Endothelial cell of umbilical vein (primary cell): ENCODE results near the gene AHRR. TPM values are rescaled to one million over a fixed set of nuclear protein-coding genes. Genes with fewer than 3 reads are reported as not detected.

Experiments
- BruUV-seq: library from RNA; stranded (reverse); fragments of 400-500 nt; replicated peaks from 2 replicates; lab custom pipeline; 2021; lab: Mats Ljungman, UMichigan
- CTCF ChIA-PET: fragments of 300-600, 350-600 bp; sonication (Branson Sonifier 250); formaldehyde crosslinking; loops from one replicate; lab custom pipeline; 2021; ENCODE audit warnings: antibody characterized with exemption, inconsistent platforms; lab: Charles Lee
- POLR2A ChIA-PET: fragments of 300-600, 350-600 bp; sonication (Branson Sonifier 250); formaldehyde crosslinking; loops from one replicate; lab custom pipeline; 2021; ENCODE audit warnings: antibody characterized with exemption, inconsistent platforms; lab: Charles Lee
- DNase-seq: peaks from one replicate; pipeline ENCODE4 v3.0.0-alpha.2; 2011; ENCODE audit warnings: low read depth, low spot score
- FAIRE-seq: peaks from 2 replicates; lab custom pipeline; 2011; peaks lifted over from hg19 to GRCh38; lab: Jason Lieb, UNC
- H2AFZ ChIP-seq: 2 replicates; pipeline ENCODE4 v1.6.0; 2012; ENCODE audit warnings: low read depth, low read length, control low read depth, inconsistent platforms
- H3K27ac ChIP-seq: 2 replicates; pipeline ENCODE4 v1.5.1; 2011; ENCODE audit warnings: low read depth, mild to moderate bottlenecking, control low read depth, low read length, moderate library complexity; ENCODE audit not compliant: insufficient read depth
- H3K27me3 ChIP-seq, 2 experiments: 2 replicates each; pipeline versions ENCODE4 v1.6.0 to v1.6.1; 2011; ENCODE audit warnings: low read length in 2 of 2, mixed read lengths in 1 of 2; ENCODE audit not compliant: control insufficient read depth in 2 of 2, insufficient read depth in 2 of 2
- H3K36me3 ChIP-seq, 2 experiments: 2 replicates in 1 of 2; 3 replicates in 1 of 2; pipeline ENCODE4 v1.5.1; 2011; ENCODE audit warnings: low read length in 2 of 2, mild to moderate bottlenecking in 1 of 2, moderate library complexity in 1 of 2; ENCODE audit not compliant: control insufficient read depth in 2 of 2, insufficient read depth in 2 of 2; ENCODE audit errors: extremely low read depth in 1 of 2
- H3K4me1 ChIP-seq: 3 replicates; pipeline ENCODE4 v1.5.1; 2011; ENCODE audit warnings: mild to moderate bottlenecking, low read length; ENCODE audit not compliant: control insufficient read depth, insufficient read depth; ENCODE audit errors: extremely low read depth
- H3K4me2 ChIP-seq: 2 replicates; pipeline ENCODE4 v1.6.1; 2011; ENCODE audit warnings: low read length, control low read depth, mixed read lengths; ENCODE audit not compliant: insufficient read depth
- H3K4me3 ChIP-seq, 3 experiments: fragments of 200-600 bp in 1 of 3; sonication (generic), shearing (Covaris generic) in 1 of 3; replicated peaks in 1 of 3; 2 replicates each; pipeline ENCODE4 v1.5.1; 2011 to 2016; ENCODE audit warnings: control low read depth in 3 of 3, low read length in 3 of 3, mild to moderate bottlenecking in 2 of 3, inconsistent platforms in 1 of 3, low read depth in 1 of 3, moderate library complexity in 1 of 3; ENCODE audit not compliant: insufficient read depth in 1 of 3
- H3K79me2 ChIP-seq: 2 replicates; pipeline ENCODE4 v1.6.0; 2012; ENCODE audit warnings: low read length, inconsistent platforms; ENCODE audit not compliant: control insufficient read depth, insufficient read depth
- H3K9ac ChIP-seq: replicated peaks from 2 replicates; pipeline ENCODE3; 2011; ENCODE audit warnings: low read length, control low read depth; ENCODE audit not compliant: insufficient read depth; ENCODE audit errors: extremely low read depth
- H3K9me1 ChIP-seq: replicated peaks from 3 replicates; pipeline ENCODE4 v1.6.0; 2011; ENCODE audit warnings: mild to moderate bottlenecking, low read length; ENCODE audit not compliant: control insufficient read depth, insufficient read depth; ENCODE audit errors: extremely low read depth
- H3K9me3 ChIP-seq: replicated peaks from 2 replicates; pipeline ENCODE4 v1.5.1; 2012; ENCODE audit warnings: low read length, inconsistent platforms; ENCODE audit not compliant: control insufficient read depth, insufficient read depth
- H4K20me1 ChIP-seq: replicated peaks from 2 replicates; pipeline ENCODE3; 2011; ENCODE audit warnings: mild to moderate bottlenecking, low read length; ENCODE audit not compliant: control insufficient read depth, insufficient read depth; ENCODE audit errors: extremely low read depth
- EZH2 ChIP-seq: IDR thresholded peaks from 2 replicates; pipeline ENCODE4 v1.6.1; 2012; ENCODE audit warnings: borderline replicate concordance, low read depth, mild to moderate bottlenecking, moderate library complexity, low read length, inconsistent platforms; ENCODE audit not compliant: severe bottlenecking
- FOS ChIP-seq: IDR thresholded peaks from 2 replicates; pipeline ENCODE4 v1.6.1; 2011; ENCODE audit warnings: mild to moderate bottlenecking, low read length, moderate library complexity, borderline replicate concordance; ENCODE audit not compliant: insufficient read depth
- GATA2 ChIP-seq: IDR thresholded peaks from 2 replicates; pipeline ENCODE4 v1.7.0; 2011; ENCODE audit warnings: low read depth, mild to moderate bottlenecking, moderate library complexity, mixed read lengths, low read length; ENCODE audit not compliant: insufficient read length, insufficient read depth
- JUN ChIP-seq: IDR thresholded peaks from 2 replicates; pipeline ENCODE4 v1.6.1; 2011; ENCODE audit warnings: borderline replicate concordance, low read depth; ENCODE audit not compliant: insufficient read length, insufficient read depth
- MYC ChIP-seq: IDR thresholded peaks from one replicate; pipeline ENCODE4 v1.6.1; 2011; ENCODE audit warnings: mild to moderate bottlenecking, low read depth, low read length
- POLR2A ChIP-seq: IDR thresholded peaks from 2 replicates; pipeline ENCODE4 v1.6.1; 2012; ENCODE audit warnings: low read depth, mild to moderate bottlenecking, control low read depth, low read length
- POLR2AphosphoS5 ChIP-seq: IDR thresholded peaks from 2 replicates; pipeline ENCODE4 v1.6.1; 2012; ENCODE audit warnings: low read depth, mild to moderate bottlenecking, control low read depth, low read length, moderate library complexity; ENCODE audit not compliant: insufficient read depth
- dilution Hi-C: fragments of 300-500 bp; cut with MboI; formaldehyde crosslinking; loops from one replicate; pipeline ENCODE4 v1.15.0; 2019; ENCODE audit warnings: low sequenced_read_pairs; ENCODE audit not compliant: extremely low pct_ligation_motif_present
- intact Hi-C: fragments of 100-400 bp; cut with micrococcal nuclease; formaldehyde crosslinking; loops from one replicate; pipeline ENCODE4 v1.10.0; 2022
- polyA plus RNA-seq, 4 experiments: library from polyadenylated mRNA; depleted of rRNA in 3 of 4; stranded (reverse) in 3 of 4; unstranded in 1 of 4; fragments of >200 nt; gene quantifications; 2 replicates each; pipeline versions ENCODE4 v1.2.1 to v1.2.3, GENCODE V29; 2011 to 2012; ENCODE audit warnings: missing spikeins in 1 of 4
- total RNA-seq: library from RNA; stranded (reverse); gene quantifications from 2 replicates; pipeline ENCODE4 v1.2.3, GENCODE V29; 2021
- TF ChIP-seq, protein P1 (sequence below): IDR thresholded peaks from 2 replicates; pipeline ENCODE4 v1.6.1; 2011; ENCODE audit not compliant: insufficient read depth, insufficient read length
- TF ChIP-seq, protein P2 (sequence below), 2 donors: IDR thresholded peaks; 1 replicate in 1 of 2; 2 replicates in 1 of 2; pipeline ENCODE4 v1.5.1; 2011; ENCODE audit warnings: low read length in 2 of 2, mild to moderate bottlenecking in 2 of 2, moderate library complexity in 2 of 2, control low read depth in 1 of 2, inconsistent platforms in 1 of 2, low read depth in 1 of 2; ENCODE audit not compliant: insufficient read depth in 1 of 2; ENCODE audit errors: extremely low read depth in 1 of 2

The AHRR gene
- total and polyA plus RNA-seq, 2 donors (not counting 3 experiments of a cell fraction or from before 2014, with no cell fraction given), result 3.1 to 7.3 TPM

DNA sequence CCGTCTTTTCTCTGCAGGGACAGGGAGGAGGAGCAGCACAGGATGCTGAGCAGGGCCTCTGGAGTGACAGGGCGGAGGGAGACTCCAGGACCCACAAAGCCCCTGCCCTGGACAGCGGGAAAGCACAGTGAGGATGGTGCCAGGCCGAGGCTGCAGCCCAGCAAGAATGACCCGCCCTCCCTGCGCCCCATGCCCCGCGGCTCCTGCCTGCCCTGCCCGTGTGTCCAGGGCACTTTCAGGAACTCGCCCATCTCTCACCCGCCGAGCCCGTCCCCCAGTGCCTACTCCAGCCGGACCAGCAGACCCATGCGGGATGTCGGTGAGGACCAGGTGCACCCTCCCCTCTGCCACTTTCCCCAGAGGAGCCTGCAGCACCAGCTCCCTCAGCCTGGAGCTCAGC, 112.3 kb downstream of the AHRR start:
- H3K9me3 ChIP-seq, result no peaks in the 10 kb centered on the region
- CTCF ChIA-PET, result interaction anchor here (1.7 to 7.1 kb wide), 2 partner anchors 117 to 245 kb away, joined by 6 to 94 read pairs; no protein-coding TSS in a partner anchor
- H3K36me3 ChIP-seq, result no peaks in the 10 kb centered on the region
- no peak overlapping the region for H3K27ac ChIP-seq
- no peak overlapping the region for H3K9ac ChIP-seq
- H3K27me3 ChIP-seq, result no peaks in the 10 kb centered on the region
- no peak for TF ChIP-seq POLR2AphosphoS5
- TF ChIP-seq POLR2A, result no peak
- TF ChIP-seq MYC, result no peak
- TF ChIP-seq EZH2, result no peak
- TF ChIP-seq, protein P1, sequence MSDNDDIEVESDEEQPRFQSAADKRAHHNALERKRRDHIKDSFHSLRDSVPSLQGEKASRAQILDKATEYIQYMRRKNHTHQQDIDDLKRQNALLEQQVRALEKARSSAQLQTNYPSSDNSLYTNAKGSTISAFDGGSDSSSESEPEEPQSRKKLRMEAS, result no peak
- TF ChIP-seq FOS, result no peak
- TF ChIP-seq, protein P2, sequence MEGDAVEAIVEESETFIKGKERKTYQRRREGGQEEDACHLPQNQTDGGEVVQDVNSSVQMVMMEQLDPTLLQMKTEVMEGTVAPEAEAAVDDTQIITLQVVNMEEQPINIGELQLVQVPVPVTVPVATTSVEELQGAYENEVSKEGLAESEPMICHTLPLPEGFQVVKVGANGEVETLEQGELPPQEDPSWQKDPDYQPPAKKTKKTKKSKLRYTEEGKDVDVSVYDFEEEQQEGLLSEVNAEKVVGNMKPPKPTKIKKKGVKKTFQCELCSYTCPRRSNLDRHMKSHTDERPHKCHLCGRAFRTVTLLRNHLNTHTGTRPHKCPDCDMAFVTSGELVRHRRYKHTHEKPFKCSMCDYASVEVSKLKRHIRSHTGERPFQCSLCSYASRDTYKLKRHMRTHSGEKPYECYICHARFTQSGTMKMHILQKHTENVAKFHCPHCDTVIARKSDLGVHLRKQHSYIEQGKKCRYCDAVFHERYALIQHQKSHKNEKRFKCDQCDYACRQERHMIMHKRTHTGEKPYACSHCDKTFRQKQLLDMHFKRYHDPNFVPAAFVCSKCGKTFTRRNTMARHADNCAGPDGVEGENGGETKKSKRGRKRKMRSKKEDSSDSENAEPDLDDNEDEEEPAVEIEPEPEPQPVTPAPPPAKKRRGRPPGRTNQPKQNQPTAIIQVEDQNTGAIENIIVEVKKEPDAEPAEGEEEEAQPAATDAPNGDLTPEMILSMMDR (IDR thresholded peaks at IDR 0.05; ENCODE audit: extremely low read depth in 1 of 2, insufficient read depth in 1 of 2, low read depth in 1 of 2, low read length in 2 of 2), result no peak
- no peak for TF ChIP-seq GATA2
- no peak for TF ChIP-seq JUN
- FAIRE-seq, result no peak
- H3K9me1 ChIP-seq, result no peaks in the 10 kb centered on the region
- no peaks in the 10 kb centered on the region for H3K4me1 ChIP-seq
- H2AFZ ChIP-seq, result no peak overlapping the region
- no peak overlapping the region for H3K4me2 ChIP-seq
- intact Hi-C loops, result no loop called here
- POLR2A ChIA-PET, result no interaction called here
- dilution Hi-C loops, result no loop called here
- DNase-seq, result no peak
- H3K4me3 ChIP-seq, result no peak overlapping the region
- H3K79me2 ChIP-seq, result no peaks in the 10 kb centered on the region
- BruUV-seq, result no TSS peak
- H4K20me1 ChIP-seq, result no peaks in the 10 kb centered on the region
